ENCODE measurements around the gene SLC2A10. TPM values are rescaled to one million over a fixed set of nuclear protein-coding genes. Genes with fewer than 3 reads are reported as not detected.

SLC2A10 gene
- total and polyA plus RNA-seq, 12 donors, result 7.2 to 27.3 (median 12.6) TPM

- Histone ChIP-seq H3K36me3 (replicated peaks in 1 of 2) (no peaks in the 10 kb centered on the region), H3K4me3 (no peak overlapping the region), H3K27ac (no peak overlapping the region), H3K9me3 (replicated peaks in 1 of 3) (no peaks in the 10 kb centered on the region), H3K27me3 (no peaks in the 10 kb centered on the region), H3K4me1 (replicated peaks in 1 of 2) (no peaks in the 10 kb centered on the region)
- intact Hi-C loops (cut with DNase I), result no loop called here
- no peak for DNase-seq
- WGBS, 4 donors, result 31 to 69% (median 56%) methylated on average over 1 of the region's 1 CpG
- TF ChIP-seq CTCF (IDR thresholded peaks at IDR 0.05) (no peak), POLR2A (IDR thresholded peaks at IDR 0.05) (no peak)
These were observed 15.0 kb downstream of the SLC2A10 start for GRCh38 chr20:46724343-46724959.

GRCh38 chr20:46725186-46726165 lies 16.0 kb downstream of the SLC2A10 start:
- DNase-seq, result no peak
- no peaks in the 10 kb centered on the region for H3K9me3 ChIP-seq (replicated peaks in 1 of 3)
- no peak overlapping the region for H3K27ac ChIP-seq
- no peaks in the 10 kb centered on the region for H3K4me1 ChIP-seq (replicated peaks in 1 of 2)
- no peaks in the 10 kb centered on the region for H3K27me3 ChIP-seq
- no peak overlapping the region for H3K4me3 ChIP-seq
- 93 to 95% (median 94%) methylated on average over 3 to 27 of the region's 27 CpGs for WGBS, 4 donors
- intact Hi-C loops (cut with DNase I), result no loop called here
- no peaks in the 10 kb centered on the region for H3K36me3 ChIP-seq (replicated peaks in 1 of 2)
- TF ChIP-seq CTCF (IDR thresholded peaks at IDR 0.05) (no peak), POLR2A (IDR thresholded peaks at IDR 0.05) (no peak)

- intact Hi-C loops (cut with DNase I), result no loop called here
- WGBS, 4 donors, result 88 to 95% (median 88%) methylated on average over 4 of the region's 4 CpGs
- no peak overlapping the region for H3K4me3 ChIP-seq
- H3K4me1 ChIP-seq (replicated peaks in 1 of 2), result no peaks in the 10 kb centered on the region
- no peak for DNase-seq
- no peaks in the 10 kb centered on the region for H3K36me3 ChIP-seq (replicated peaks in 1 of 2)
- no peaks in the 10 kb centered on the region for H3K9me3 ChIP-seq (replicated peaks in 1 of 3)
- H3K27ac ChIP-seq, result no peak overlapping the region
- no peak for TF ChIP-seq POLR2A (IDR thresholded peaks at IDR 0.05)
- TF ChIP-seq CTCF (IDR thresholded peaks at IDR 0.05), result no peak
- no peaks in the 10 kb centered on the region for H3K27me3 ChIP-seq
These were observed 22.3 kb downstream of the SLC2A10 start for GRCh38 chr20:46731770-46732169.

GRCh38 chr20:46735436-46735835 lies 26.0 kb downstream of the SLC2A10 start:
- no peaks in the 10 kb centered on the region for H3K36me3 ChIP-seq (replicated peaks in 1 of 2)
- WGBS, 4 donors, result 91 to 97% (median 95%) methylated on average over 2 of the region's 2 CpGs
- no peak overlapping the region for H3K27ac ChIP-seq
- no peaks in the 10 kb centered on the region for H3K9me3 ChIP-seq (replicated peaks in 1 of 3)
- no peaks in the 10 kb centered on the region for H3K27me3 ChIP-seq
- no peaks in the 10 kb centered on the region for H3K4me1 ChIP-seq (replicated peaks in 1 of 2)
- DNase-seq, result no peak
- intact Hi-C loops (cut with DNase I), result no loop called here
- TF ChIP-seq POLR2A (IDR thresholded peaks at IDR 0.05) (no peak), CTCF (IDR thresholded peaks at IDR 0.05) (no peak)
- no peak overlapping the region for H3K4me3 ChIP-seq

Data from adrenal gland (tissue), 12 donors.